HK-2 (cell line): ENCODE results near the gene ZSWIM6.

Source experiments
- DNase-seq: peaks from one replicate; pipeline ENCODE4 v3.0.0-alpha.2; 2018; ENCODE audit not compliant: unreplicated experiment

The ZSWIM6 gene

GRCh38 chr5:61331407-61332357 is at the start of gene ZSWIM6:
Gene ZSWIM6 (plus strand): TSS chr5:61332258. CDS start chr5:61332273, 15 bp downstream.
- peak; percentile 96 for DNase-seq

- no peak for DNase-seq
Observed at GRCh38 chr5:61283471-61283870, 48.6 kb upstream of the ZSWIM6 start.

- DNase-seq, result no peak
Observed at GRCh38 chr5:61285531-61285930, 46.5 kb upstream of the ZSWIM6 start.

- no peak for DNase-seq
Observed at GRCh38 chr5:61286446-61287132, 45.5 kb upstream of the ZSWIM6 start.

- DNase-seq, result no peak
Observed at GRCh38 chr5:61287474-61287873, 44.6 kb upstream of the ZSWIM6 start.

GRCh38 chr5:61289241-61289640 is 42.8 kb upstream of the ZSWIM6 start:
- DNase-seq, result no peak

- no peak for DNase-seq
Observed at GRCh38 chr5:61289669-61290306, 42.3 kb upstream of the ZSWIM6 start.

GRCh38 chr5:61290791-61291210 is 41.3 kb upstream of the ZSWIM6 start:
- DNase-seq, result no peak

GRCh38 chr5:61292062-61292657 is 39.9 kb upstream of the ZSWIM6 start:
- no peak for DNase-seq

- no peak for DNase-seq
Observed at GRCh38 chr5:61293071-61293470, 39.0 kb upstream of the ZSWIM6 start.

- DNase-seq, result no peak
Observed at GRCh38 chr5:61293873-61294272, 38.2 kb upstream of the ZSWIM6 start.

- DNase-seq, result no peak
Observed at GRCh38 chr5:61295365-61295764, 36.7 kb upstream of the ZSWIM6 start.

GRCh38 chr5:61298066-61298465 is 34.0 kb upstream of the ZSWIM6 start:
- no peak for DNase-seq

- DNase-seq, result no peak
Observed at GRCh38 chr5:61298580-61298979, 33.5 kb upstream of the ZSWIM6 start.

GRCh38 chr5:61299261-61299681 is 32.8 kb upstream of the ZSWIM6 start:
- no peak for DNase-seq

GRCh38 chr5:61301341-61302199 is 30.5 kb upstream of the ZSWIM6 start:
- peak; percentile 74 for DNase-seq

GRCh38 chr5:61302200-61302563 is 29.9 kb upstream of the ZSWIM6 start:
- DNase-seq, result no peak

- DNase-seq, result no peak
Observed at GRCh38 chr5:61303346-61303745, 28.7 kb upstream of the ZSWIM6 start.

- DNase-seq, result no peak
Observed at GRCh38 chr5:61304590-61305381, 27.3 kb upstream of the ZSWIM6 start.

- no peak for DNase-seq
Observed at GRCh38 chr5:61306531-61307131, 25.4 kb upstream of the ZSWIM6 start.
